Measurements from ENCODE around the gene SCMH1. TPM values are rescaled to one million over a fixed set of nuclear protein-coding genes. Genes with fewer than 3 reads are reported as not detected.

The SCMH1 gene
- total and polyA plus RNA-seq, 2 experiments from 2014 or later: 15.0 to 19.4 TPM

DNA sequence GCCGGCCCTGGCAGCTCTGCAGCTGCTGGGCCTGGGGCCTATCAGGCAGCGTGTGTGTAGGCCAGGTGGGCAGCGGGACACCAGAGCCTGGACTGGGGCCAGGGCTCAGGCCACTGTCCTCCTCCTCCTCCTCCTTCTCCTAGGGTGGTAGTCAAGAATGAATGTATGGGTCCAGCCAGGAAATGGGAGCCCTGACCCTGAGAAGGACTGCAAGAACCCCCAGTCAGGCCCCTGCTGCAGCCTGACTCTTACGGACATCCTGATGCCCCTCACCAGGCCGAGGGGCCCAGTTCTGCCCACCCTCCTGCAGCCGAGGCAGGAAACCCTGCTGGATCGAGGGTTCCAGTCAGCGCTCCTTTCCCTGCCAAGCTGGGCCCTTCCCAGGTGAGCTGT lies 224.1 kb downstream of the SCMH1 start:
- DNase-seq (ENCODE audit: low spot score) (no peak), ATAC-seq (no peak)
- Mint-ChIP-seq H3K27ac (no peak overlapping the region), H3K4me1 (peaks cover 24% of the 10 kb centered on the region), H3K36me3 (ENCODE audit: low read depth) (peaks cover 39% of the 10 kb centered on the region), H3K4me3 (no peak overlapping the region), H3K9me3 (no peaks in the 10 kb centered on the region; the same call in 2 of the 3 replicates), H3K27me3 (ENCODE audit: insufficient read depth, low read depth, poor library complexity) (peaks cover 46% of the 10 kb centered on the region)
- Histone ChIP-seq H3K4me1 (ENCODE audit: insufficient read depth) (peaks cover 7% of the 10 kb centered on the region; the same call in 1 of the 2 replicates), H3K4me3 (no peak overlapping the region), H3F3A (replicated peaks; ENCODE audit: low read depth) (peaks cover 3% of the 10 kb centered on the region; the same call in 1 of the 2 replicates), H2AFZ (no peak overlapping the region), H3K27ac (ENCODE audit: low read depth) (no peak overlapping the region), H4K20me1 (replicated peaks; ENCODE audit: insufficient read depth) (peaks cover 4% of the 10 kb centered on the region; the same call in 1 of the 2 replicates), H3K9me2 (ENCODE audit: insufficient read depth) (no peaks in the 10 kb centered on the region), H3K27me3 (ENCODE audit: insufficient read depth) (peaks cover 5% of the 10 kb centered on the region; the same call in 1 of the 2 replicates), H3K36me3 (ENCODE audit: insufficient read depth) (no peaks in the 10 kb centered on the region; the same call in 1 of the 2 replicates), H3K4me2 (no peak overlapping the region), H3K79me2 (replicated peaks; ENCODE audit: insufficient read depth) (no peaks in the 10 kb centered on the region)
- no peak for TF ChIP-seq JUNB (IDR thresholded peaks at IDR 0.05; ENCODE audit: unreplicated experiment)
- TF ChIP-seq ZNF114 (CRISPR knock-in tag; IDR thresholded peaks at IDR 0.05): no peak
- TF ChIP-seq POLR2AphosphoS5 (IDR thresholded peaks at IDR 0.05; ENCODE audit: low read depth): no peak
- TF ChIP-seq, protein P1, sequence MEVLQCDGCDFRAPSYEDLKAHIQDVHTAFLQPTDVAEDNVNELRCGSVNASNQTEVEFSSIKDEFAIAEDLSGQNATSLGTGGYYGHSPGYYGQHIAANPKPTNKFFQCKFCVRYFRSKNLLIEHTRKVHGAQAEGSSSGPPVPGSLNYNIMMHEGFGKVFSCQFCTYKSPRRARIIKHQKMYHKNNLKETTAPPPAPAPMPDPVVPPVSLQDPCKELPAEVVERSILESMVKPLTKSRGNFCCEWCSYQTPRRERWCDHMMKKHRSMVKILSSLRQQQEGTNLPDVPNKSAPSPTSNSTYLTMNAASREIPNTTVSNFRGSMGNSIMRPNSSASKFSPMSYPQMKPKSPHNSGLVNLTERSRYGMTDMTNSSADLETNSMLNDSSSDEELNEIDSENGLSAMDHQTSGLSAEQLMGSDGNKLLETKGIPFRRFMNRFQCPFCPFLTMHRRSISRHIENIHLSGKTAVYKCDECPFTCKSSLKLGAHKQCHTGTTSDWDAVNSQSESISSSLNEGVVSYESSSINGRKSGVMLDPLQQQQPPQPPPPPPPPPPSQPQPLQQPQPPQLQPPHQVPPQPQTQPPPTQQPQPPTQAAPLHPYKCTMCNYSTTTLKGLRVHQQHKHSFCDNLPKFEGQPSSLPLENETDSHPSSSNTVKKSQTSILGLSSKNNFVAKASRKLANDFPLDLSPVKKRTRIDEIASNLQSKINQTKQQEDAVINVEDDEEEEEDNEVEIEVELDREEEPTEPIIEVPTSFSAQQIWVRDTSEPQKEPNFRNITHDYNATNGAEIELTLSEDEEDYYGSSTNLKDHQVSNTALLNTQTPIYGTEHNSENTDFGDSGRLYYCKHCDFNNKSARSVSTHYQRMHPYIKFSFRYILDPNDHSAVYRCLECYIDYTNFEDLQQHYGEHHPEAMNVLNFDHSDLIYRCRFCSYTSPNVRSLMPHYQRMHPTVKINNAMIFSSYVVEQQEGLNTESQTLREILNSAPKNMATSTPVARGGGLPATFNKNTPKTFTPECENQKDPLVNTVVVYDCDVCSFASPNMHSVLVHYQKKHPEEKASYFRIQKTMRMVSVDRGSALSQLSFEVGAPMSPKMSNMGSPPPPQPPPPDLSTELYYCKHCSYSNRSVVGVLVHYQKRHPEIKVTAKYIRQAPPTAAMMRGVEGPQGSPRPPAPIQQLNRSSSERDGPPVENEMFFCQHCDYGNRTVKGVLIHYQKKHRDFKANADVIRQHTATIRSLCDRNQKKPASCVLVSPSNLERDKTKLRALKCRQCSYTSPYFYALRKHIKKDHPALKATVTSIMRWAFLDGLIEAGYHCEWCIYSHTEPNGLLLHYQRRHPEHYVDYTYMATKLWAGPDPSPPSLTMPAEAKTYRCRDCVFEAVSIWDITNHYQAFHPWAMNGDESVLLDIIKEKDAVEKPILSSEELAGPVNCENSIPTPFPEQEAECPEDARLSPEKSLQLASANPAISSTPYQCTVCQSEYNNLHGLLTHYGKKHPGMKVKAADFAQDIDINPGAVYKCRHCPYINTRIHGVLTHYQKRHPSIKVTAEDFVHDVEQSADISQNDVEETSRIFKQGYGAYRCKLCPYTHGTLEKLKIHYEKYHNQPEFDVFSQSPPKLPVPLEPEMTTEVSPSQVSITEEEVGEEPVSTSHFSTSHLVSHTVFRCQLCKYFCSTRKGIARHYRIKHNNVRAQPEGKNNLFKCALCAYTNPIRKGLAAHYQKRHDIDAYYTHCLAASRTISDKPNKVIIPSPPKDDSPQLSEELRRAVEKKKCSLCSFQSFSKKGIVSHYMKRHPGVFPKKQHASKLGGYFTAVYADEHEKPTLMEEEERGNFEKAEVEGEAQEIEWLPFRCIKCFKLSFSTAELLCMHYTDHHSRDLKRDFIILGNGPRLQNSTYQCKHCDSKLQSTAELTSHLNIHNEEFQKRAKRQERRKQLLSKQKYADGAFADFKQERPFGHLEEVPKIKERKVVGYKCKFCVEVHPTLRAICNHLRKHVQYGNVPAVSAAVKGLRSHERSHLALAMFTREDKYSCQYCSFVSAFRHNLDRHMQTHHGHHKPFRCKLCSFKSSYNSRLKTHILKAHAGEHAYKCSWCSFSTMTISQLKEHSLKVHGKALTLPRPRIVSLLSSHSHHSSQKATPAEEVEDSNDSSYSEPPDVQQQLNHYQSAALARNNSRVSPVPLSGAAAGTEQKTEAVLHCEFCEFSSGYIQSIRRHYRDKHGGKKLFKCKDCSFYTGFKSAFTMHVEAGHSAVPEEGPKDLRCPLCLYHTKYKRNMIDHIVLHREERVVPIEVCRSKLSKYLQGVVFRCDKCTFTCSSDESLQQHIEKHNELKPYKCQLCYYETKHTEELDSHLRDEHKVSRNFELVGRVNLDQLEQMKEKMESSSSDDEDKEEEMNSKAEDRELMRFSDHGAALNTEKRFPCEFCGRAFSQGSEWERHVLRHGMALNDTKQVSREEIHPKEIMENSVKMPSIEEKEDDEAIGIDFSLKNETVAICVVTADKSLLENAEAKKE (CRISPR knock-in tag; IDR thresholded peaks at IDR 0.05): no peak
- TF ChIP-seq NANOG (IDR thresholded peaks at IDR 0.05; ENCODE audit: borderline replicate concordance): no peak
- no peak for TF ChIP-seq EZH2 (IDR thresholded peaks at IDR 0.05; ENCODE audit: low read depth, unreplicated experiment)
- TF ChIP-seq CTCF (conservative IDR thresholded peaks at IDR 0.05; ENCODE audit: low read depth in 2 of 2): no peak
- TF ChIP-seq REST (IDR thresholded peaks at IDR 0.05; ENCODE audit: unreplicated experiment): no peak
- TF ChIP-seq STAT1 (IDR thresholded peaks at IDR 0.05; ENCODE audit: unreplicated experiment): no peak
- TF ChIP-seq CREB1 (CRISPR knock-in tag; IDR thresholded peaks at IDR 0.05; ENCODE audit: low read depth): no peak
- TF ChIP-seq ZNF331 (CRISPR knock-in tag; IDR thresholded peaks at IDR 0.05; ENCODE audit: low read depth): no peak
- no peak for TF ChIP-seq EZH2phosphoT487 (IDR thresholded peaks at IDR 0.05; ENCODE audit: unreplicated experiment)
